HepG2 (cell line): Measurements from ENCODE around the gene PACS1. TPM values are rescaled to one million over a fixed set of nuclear protein-coding genes. Genes with fewer than 3 reads are reported as not detected.

Experiments used
- ATAC-seq: fragments of 200-7000 bp; cut with Tn5 transposase; 3 replicates; pipeline ENCODE4 v1.9.1; 2020; ENCODE audit warnings: mild to moderate bottlenecking, moderate library complexity
- BruUV-seq: library from RNA; stranded (reverse); fragments of 400-500 nt; replicated peaks from 2 replicates; lab custom pipeline; 2021; lab: Mats Ljungman, UMichigan
- CTCF ChIA-PET: fragments of 300-600 bp; formaldehyde crosslinking; extraction: SDS; loops from one replicate; lab custom pipeline; 2021; ENCODE audit warnings: low total read pairs, inconsistent platforms, low intra/inter-chr PET ratio; lab: Yijun Ruan, JAX
- POLR2A ChIA-PET: fragments of 350-600 bp; sonication (Branson Sonifier 250); formaldehyde crosslinking; loops from one replicate; lab custom pipeline; 2020; ENCODE audit warnings: antibody characterized with exemption, inconsistent platforms; lab: Yijun Ruan, JAX
- DNase-seq: peaks from one replicate; pipeline ENCODE4 v3.0.0-alpha.2; 2015; ENCODE audit warnings: low spot score
- FAIRE-seq: peaks from 3 replicates; lab custom pipeline; 2011; peaks lifted over from hg19 to GRCh38; lab: Jason Lieb, UNC
- H2AFZ ChIP-seq: one replicate; pipeline ENCODE4 v1.6.1; 2011; ENCODE audit warnings: low read length, inconsistent platforms
- H3K27ac ChIP-seq: fragments of 300-600 bp; 3 replicates; pipeline ENCODE4 v1.8.0; 2011; ENCODE audit warnings: mixed run types, mild to moderate bottlenecking, mixed read lengths, low read length, inconsistent platforms; ENCODE audit not compliant: insufficient read depth; ENCODE audit errors: extremely low read length
- H3K27me3 ChIP-seq, 2 experiments: fragments of 200-600 bp in 1 of 2; 2 replicates in 1 of 2; 3 replicates in 1 of 2; pipeline versions ENCODE4 v1.6.0 to v1.8.0; 2011; ENCODE audit warnings: low read length in 2 of 2, mild to moderate bottlenecking in 2 of 2, moderate library complexity in 2 of 2, inconsistent platforms in 1 of 2; ENCODE audit not compliant: insufficient read depth in 2 of 2, control insufficient read depth in 1 of 2
- H3K36me3 ChIP-seq, 2 experiments: fragments of 200-600 bp in 1 of 2; replicated peaks in 1 of 2; 2 replicates in 1 of 2; 3 replicates in 1 of 2; pipeline versions ENCODE4 v1.5.1 to v1.8.0; 2011; ENCODE audit warnings: low read length in 2 of 2, inconsistent platforms in 1 of 2; ENCODE audit not compliant: insufficient read depth in 2 of 2, control insufficient read depth in 1 of 2
- H3K4me1 ChIP-seq: 2 replicates; pipeline ENCODE4 v1.5.1; 2012; ENCODE audit warnings: low read length, inconsistent platforms; ENCODE audit not compliant: insufficient read depth
- H3K4me2 ChIP-seq: 2 replicates; pipeline ENCODE4 v1.6.0; 2011; ENCODE audit warnings: low read depth, low read length, inconsistent platforms
- H3K4me3 ChIP-seq, 3 experiments: fragments of 200-600 bp in 1 of 3; sonication (generic), shearing (Covaris generic) in 1 of 3; replicated peaks in 1 of 3; 2 replicates each; pipeline ENCODE4 v1.5.1; 2011 to 2016; ENCODE audit warnings: low read length in 3 of 3, inconsistent platforms in 2 of 3, low read depth in 2 of 3, mild to moderate bottlenecking in 2 of 3, control low read depth in 1 of 3, mixed read lengths in 1 of 3; ENCODE audit not compliant: insufficient read depth in 1 of 3
- H3K79me2 ChIP-seq: one replicate; pipeline ENCODE4 v1.6.1; 2011; ENCODE audit warnings: low read length, inconsistent platforms; ENCODE audit not compliant: insufficient read depth
- H3K9ac ChIP-seq: 2 replicates; pipeline ENCODE4 v1.6.0; 2011; ENCODE audit warnings: mild to moderate bottlenecking, low read depth, low read length, inconsistent platforms; ENCODE audit not compliant: insufficient read depth
- H3K9me3 ChIP-seq: 2 replicates; pipeline ENCODE4 v1.5.1; 2012; ENCODE audit warnings: mild to moderate bottlenecking, low read length
- H4K20me1 ChIP-seq: 2 replicates; pipeline ENCODE4 v1.6.0; 2011; ENCODE audit warnings: inconsistent platforms, mild to moderate bottlenecking, low read length, moderate library complexity; ENCODE audit not compliant: insufficient read depth
- CAMTA2 ChIP-seq: sonication (generic); formaldehyde crosslinking; IDR thresholded peaks from 2 replicates; pipeline ENCODE4 v1.4.0; 2020; ENCODE audit warnings: mild to moderate bottlenecking, missing genetic modification reagents, borderline replicate concordance
- IRF9 ChIP-seq: sonication (generic); formaldehyde crosslinking; IDR thresholded peaks from 2 replicates; pipeline ENCODE4 v1.8.0; 2022; ENCODE audit warnings: missing genetic modification reagents, mild to moderate bottlenecking, borderline replicate concordance
- SMAD3 ChIP-seq: sonication (generic); formaldehyde crosslinking; IDR thresholded peaks from 2 replicates; pipeline ENCODE4 v1.4.0; 2020; ENCODE audit warnings: missing genetic modification reagents
- ZNF576 ChIP-seq: sonication (generic); formaldehyde crosslinking; IDR thresholded peaks from 2 replicates; pipeline ENCODE4 v1.4.0; 2020; ENCODE audit warnings: mild to moderate bottlenecking, missing genetic modification reagents
- ZNF598 ChIP-seq: sonication (generic); formaldehyde crosslinking; IDR thresholded peaks from 2 replicates; pipeline ENCODE4 v1.5.1; 2020; ENCODE audit warnings: mild to moderate bottlenecking, missing genetic modification reagents, borderline replicate concordance
- ZNF646 ChIP-seq: sonication (generic); formaldehyde crosslinking; IDR thresholded peaks from 2 replicates; pipeline ENCODE4 v1.9.0; 2021; ENCODE audit warnings: mild to moderate bottlenecking, missing genetic modification reagents
- ZSCAN21 ChIP-seq: sonication (generic); formaldehyde crosslinking; IDR thresholded peaks from 2 replicates; pipeline ENCODE4 v1.8.0; 2022; ENCODE audit warnings: mild to moderate bottlenecking, missing genetic modification reagents, moderate library complexity, borderline replicate concordance
- ZSCAN25 ChIP-seq: sonication (generic); formaldehyde crosslinking; IDR thresholded peaks from 2 replicates; pipeline ENCODE4 v1.8.0; 2022; ENCODE audit warnings: mild to moderate bottlenecking, missing genetic modification reagents
- WGBS: methylation state at CpG from one replicate; pipeline ENCODE4 v1.1.6; 2017; ENCODE audit warnings: low lambda C conversion rate; 5-methylcytosine and 5-hydroxymethylcytosine counted together
- in situ Hi-C: cut with HindIII; loops from 2 replicates; pipeline ENCODE4 v1.10.0; 2017; ENCODE audit warnings: low pct_unique_long_range_greater_than_20kb; ENCODE audit not compliant: extremely low pct_ligation_motif_present
- intact Hi-C: fragments of 100-400 bp; cut with micrococcal nuclease; formaldehyde crosslinking; loops from one replicate; pipeline ENCODE4 v1.10.0; 2022; ENCODE audit not compliant: unreplicated experiment
- polyA plus RNA-seq, 8 experiments: library from polyadenylated mRNA; depleted of rRNA in 3 of 8; stranded (reverse) in 7 of 8; unstranded in 1 of 8; fragments of >200 nt; fragmentation: Illumina TruSeq in 4 of 8; extraction: Trizol in 4 of 8; gene quantifications; 2 replicates each; pipeline versions ENCODE4 v1.2.1 to v1.2.3, GENCODE V29; 2011 to 2016; ENCODE audit warnings: low read depth in 4 of 8, missing spikeins in 1 of 8, mixed read lengths in 1 of 8; ENCODE audit not compliant: insufficient read depth in 1 of 8
- total RNA-seq, 5 experiments: library from RNA; depleted of rRNA; stranded (reverse); fragments of >200 nt; fragmentation: Illumina TruSeq; extraction: Trizol; gene quantifications; 2 replicates each; pipeline ENCODE4 v1.2.3, GENCODE V29; 2016; ENCODE audit warnings: low read depth in 1 of 5
- TF ChIP-seq, protein P1 (sequence below): sonication (generic); formaldehyde crosslinking; IDR thresholded peaks from 2 replicates; pipeline ENCODE4 v1.5.0; 2020; ENCODE audit warnings: missing genetic modification reagents
- TF ChIP-seq, protein P2 (sequence below): IDR thresholded peaks from 2 replicates; pipeline ENCODE4 v1.6.1; 2018; ENCODE audit warnings: missing genetic modification reagents, mild to moderate bottlenecking, missing compliant biosample characterization

The PACS1 gene
- total and polyA plus RNA-seq, 2 of the 13 experiments (the other 11 are each of a cell fraction or from before 2014, with no cell fraction given), result 7.6 to 8.6 TPM

DNA sequence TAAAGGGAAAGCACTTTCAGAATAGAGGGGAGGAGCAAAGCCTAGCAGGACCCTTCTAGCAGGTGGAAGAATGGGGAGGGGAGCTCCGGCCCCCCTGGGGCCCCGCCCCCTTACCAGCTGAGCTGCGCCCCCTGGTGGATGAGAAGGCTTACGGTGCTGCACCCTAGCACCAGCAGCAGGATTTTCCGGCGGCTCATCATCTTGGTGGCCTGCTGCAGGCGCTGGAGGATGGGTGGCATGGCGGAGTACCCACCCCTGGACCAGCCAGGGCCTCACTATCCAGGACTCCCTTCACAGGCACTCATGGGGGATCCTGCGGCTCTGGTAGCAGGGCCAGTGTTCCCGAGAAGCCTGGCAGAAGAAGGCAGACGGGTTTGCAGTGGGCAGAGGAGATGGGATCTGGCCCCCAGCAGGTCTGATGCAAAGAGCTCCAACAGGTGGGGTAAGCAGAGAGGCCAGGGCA lies 24.9 kb upstream of the PACS1 start:
- Histone ChIP-seq H3K79me2 (no peaks in the 10 kb centered on the region), H3K9me3 (no peaks in the 10 kb centered on the region), H3K36me3 (no peaks in the 10 kb centered on the region), H3K9ac (no peak overlapping the region), H3K4me2 (peak overlapping the region; percentile 54), H3K27me3 (peaks cover 6 to 47% of the 10 kb centered on the region in 2 experiments; a peak in 4 of 5 replicates), H4K20me1 (no peaks in the 10 kb centered on the region), H3K4me1 (peaks cover 22% of the 10 kb centered on the region), H3K4me3 (peak overlapping the region in 1 of 3 experiments; percentile 22; a peak in 1 of 6 replicates), H2AFZ (no peak overlapping the region), H3K27ac (no peak overlapping the region)
- POLR2A ChIA-PET, result interaction anchor here (0.6 to 1.3 kb wide), 4 partner anchors 8 to 17 kb away, joined by 3 to 5 read pairs (median 4); no protein-coding TSS in a partner anchor
- peak; percentile 65 for DNase-seq
- intact Hi-C loops (no loop called here), in situ Hi-C loops (no loop called here)
- no TSS peak for BruUV-seq
- WGBS, result no CpG with 5 or more reads among the region's 11 CpGs
- FAIRE-seq, result peak; percentile 50
- CTCF ChIA-PET, result interaction anchor here (1.1 to 1.6 kb wide), 2 partner anchors 23 to 56 kb away, joined by 3 to 8 read pairs; no protein-coding TSS in a partner anchor
- ATAC-seq, result peak; percentile 86
- TF ChIP-seq ZSCAN21 (CRISPR knock-in tag) (no peak), ZNF646 (no peak), IRF9 (CRISPR knock-in tag) (no peak), ZNF598 (CRISPR knock-in tag) (no peak), ZSCAN25 (CRISPR knock-in tag) (no peak), CAMTA2 (CRISPR knock-in tag) (no peak), ZNF576 (CRISPR knock-in tag) (no peak), SMAD3 (CRISPR knock-in tag) (no peak)
- TF ChIP-seq, protein P1, sequence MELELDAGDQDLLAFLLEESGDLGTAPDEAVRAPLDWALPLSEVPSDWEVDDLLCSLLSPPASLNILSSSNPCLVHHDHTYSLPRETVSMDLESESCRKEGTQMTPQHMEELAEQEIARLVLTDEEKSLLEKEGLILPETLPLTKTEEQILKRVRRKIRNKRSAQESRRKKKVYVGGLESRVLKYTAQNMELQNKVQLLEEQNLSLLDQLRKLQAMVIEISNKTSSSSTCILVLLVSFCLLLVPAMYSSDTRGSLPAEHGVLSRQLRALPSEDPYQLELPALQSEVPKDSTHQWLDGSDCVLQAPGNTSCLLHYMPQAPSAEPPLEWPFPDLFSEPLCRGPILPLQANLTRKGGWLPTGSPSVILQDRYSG, result no peak
- TF ChIP-seq, protein P2, sequence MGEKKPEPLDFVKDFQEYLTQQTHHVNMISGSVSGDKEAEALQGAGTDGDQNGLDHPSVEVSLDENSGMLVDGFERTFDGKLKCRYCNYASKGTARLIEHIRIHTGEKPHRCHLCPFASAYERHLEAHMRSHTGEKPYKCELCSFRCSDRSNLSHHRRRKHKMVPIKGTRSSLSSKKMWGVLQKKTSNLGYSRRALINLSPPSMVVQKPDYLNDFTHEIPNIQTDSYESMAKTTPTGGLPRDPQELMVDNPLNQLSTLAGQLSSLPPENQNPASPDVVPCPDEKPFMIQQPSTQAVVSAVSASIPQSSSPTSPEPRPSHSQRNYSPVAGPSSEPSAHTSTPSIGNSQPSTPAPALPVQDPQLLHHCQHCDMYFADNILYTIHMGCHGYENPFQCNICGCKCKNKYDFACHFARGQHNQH (CRISPR knock-in tag), result peak; percentile 33; the same call in 1 of the 2 replicates
